WTC11 (cell line): ENCODE data around the gene ZBTB20. TPM values are rescaled to one million over a fixed set of nuclear protein-coding genes. Genes with fewer than 3 reads are reported as not detected.

Experiments
- ATAC-seq: fragments of 200-7000 bp; cut with Tn5 transposase; 2 replicates; pipeline ENCODE4 v1.10.0; 2021; ENCODE audit warnings: mild to moderate bottlenecking, moderate library complexity
- CTCF ChIA-PET: fragments of 300-600 bp; sonication (Branson Sonifier 250); formaldehyde crosslinking; loops from one replicate; lab custom pipeline; 2021; ENCODE audit warnings: antibody characterized with exemption; lab: Charles Lee
- POLR2A ChIA-PET: fragments of 350-600 bp; sonication (Branson Sonifier 250); formaldehyde crosslinking; loops from one replicate; lab custom pipeline; 2021; ENCODE audit warnings: antibody characterized with exemption; lab: Charles Lee
- DNase-seq: peaks from one replicate; pipeline ENCODE4 v3.0.0; 2021; ENCODE audit warnings: low spot score
- H3K27ac Mint-ChIP-seq: 2 replicates; pipeline ENCODE4 v1.8.0; 2021; ENCODE audit warnings: mixed read lengths
- H3K27me3 Mint-ChIP-seq: 2 replicates; pipeline ENCODE4 v1.8.0; 2021; ENCODE audit warnings: low read depth, mild to moderate bottlenecking, moderate library complexity, mixed read lengths
- H3K36me3 Mint-ChIP-seq: 2 replicates; pipeline ENCODE4 v1.8.0; 2021; ENCODE audit warnings: mixed read lengths
- H3K4me1 Mint-ChIP-seq: 2 replicates; pipeline ENCODE4 v1.8.0; 2022; ENCODE audit warnings: mixed read lengths
- H3K4me3 Mint-ChIP-seq: 2 replicates; pipeline ENCODE4 v1.8.0; 2021; ENCODE audit warnings: mild to moderate bottlenecking, moderate library complexity, mixed read lengths
- H3K9me3 Mint-ChIP-seq: 2 replicates; pipeline ENCODE4 v1.8.0; 2021; ENCODE audit warnings: mixed read lengths
- ATF1 ChIP-seq: sonication (generic); formaldehyde crosslinking; IDR thresholded peaks from 2 replicates; pipeline ENCODE4 v1.8.1; 2023; ENCODE audit warnings: mild to moderate bottlenecking, moderate library complexity, missing genetic modification reagents
- CBFB ChIP-seq: sonication (generic); formaldehyde crosslinking; IDR thresholded peaks from 2 replicates; pipeline ENCODE4 v1.8.1; 2022; ENCODE audit warnings: mild to moderate bottlenecking, low read depth, missing genetic modification reagents
- E2F1 ChIP-seq: sonication (generic); formaldehyde crosslinking; IDR thresholded peaks from 2 replicates; pipeline ENCODE4 v1.8.0; 2022; ENCODE audit warnings: mild to moderate bottlenecking, missing genetic modification reagents
- ETV6 ChIP-seq: sonication (generic); formaldehyde crosslinking; IDR thresholded peaks from 2 replicates; pipeline ENCODE4 v1.8.1; 2022; ENCODE audit warnings: mild to moderate bottlenecking, missing genetic modification reagents
- FOXJ3 ChIP-seq: sonication (generic); formaldehyde crosslinking; IDR thresholded peaks from 2 replicates; pipeline ENCODE4 v1.9.0; 2021; ENCODE audit warnings: missing genetic modification reagents, mild to moderate bottlenecking, borderline replicate concordance
- FOXK1 ChIP-seq: sonication (generic); formaldehyde crosslinking; IDR thresholded peaks from 2 replicates; pipeline ENCODE4 v1.8.0; 2022; ENCODE audit warnings: mild to moderate bottlenecking, moderate library complexity, missing genetic modification reagents
- FOXP1 ChIP-seq: sonication (generic); formaldehyde crosslinking; IDR thresholded peaks from 2 replicates; pipeline ENCODE4 v1.8.0; 2022; ENCODE audit warnings: missing genetic modification reagents, mild to moderate bottlenecking, moderate library complexity, borderline replicate concordance
- FOXP4 ChIP-seq: sonication (generic); formaldehyde crosslinking; IDR thresholded peaks from 2 replicates; pipeline ENCODE4 v1.8.0; 2022; ENCODE audit warnings: mild to moderate bottlenecking, missing genetic modification reagents
- GTF2I ChIP-seq: fragments of 250-450 bp; sonication (Bioruptor Pico); conservative IDR thresholded peaks from 2 replicates; pipeline ENCODE4 v1.4.0; 2021; ENCODE audit warnings: mild to moderate bottlenecking
- JUN ChIP-seq: sonication (generic); formaldehyde crosslinking; IDR thresholded peaks from 2 replicates; pipeline ENCODE4 v1.8.0; 2023; ENCODE audit warnings: mild to moderate bottlenecking, missing genetic modification reagents
- NFATC4 ChIP-seq: fragments of 250-450 bp; sonication (Bioruptor Pico); IDR thresholded peaks from 2 replicates; pipeline ENCODE4 v1.9.0; 2021; ENCODE audit warnings: mild to moderate bottlenecking
- NFE2L1 ChIP-seq: sonication (generic); formaldehyde crosslinking; IDR thresholded peaks from 2 replicates; pipeline ENCODE4 v1.8.1; 2023; ENCODE audit warnings: missing genetic modification reagents
- OVOL2 ChIP-seq: fragments of 250-450 bp; sonication (Bioruptor Pico); IDR thresholded peaks from 2 replicates; pipeline ENCODE4 v1.9.0; 2021; ENCODE audit warnings: mild to moderate bottlenecking, borderline replicate concordance
- TEAD1 ChIP-seq: sonication (generic); formaldehyde crosslinking; IDR thresholded peaks from 2 replicates; pipeline ENCODE4 v1.8.0; 2022; ENCODE audit warnings: mild to moderate bottlenecking, missing genetic modification reagents
- TEAD4 ChIP-seq: sonication (generic); formaldehyde crosslinking; IDR thresholded peaks from 2 replicates; pipeline ENCODE4 v1.8.0; 2022; ENCODE audit warnings: mild to moderate bottlenecking, missing genetic modification reagents
- ZNF121 ChIP-seq: sonication (generic); formaldehyde crosslinking; IDR thresholded peaks from 2 replicates; pipeline ENCODE4 v1.8.0; 2023; ENCODE audit warnings: missing genetic modification reagents
- ZNF396 ChIP-seq: fragments of 250-450 bp; sonication (Bioruptor Pico); IDR thresholded peaks from 2 replicates; pipeline ENCODE4 v1.8.0; 2021; ENCODE audit warnings: mild to moderate bottlenecking, moderate library complexity, borderline replicate concordance
- ZNF423 ChIP-seq: fragments of 250-450 bp; sonication (Bioruptor Pico); IDR thresholded peaks from 2 replicates; pipeline ENCODE4 v2.1.2; 2022; ENCODE audit warnings: mild to moderate bottlenecking, moderate library complexity
- ZNF512 ChIP-seq: sonication (generic); formaldehyde crosslinking; IDR thresholded peaks from 2 replicates; pipeline ENCODE4 v1.8.1; 2022; ENCODE audit warnings: missing genetic modification reagents, borderline replicate concordance
- total RNA-seq: library from RNA; stranded (reverse); gene quantifications from 3 replicates; pipeline ENCODE4 v1.2.3, GENCODE V29; 2021
- TF ChIP-seq, protein P1 (sequence below): sonication (generic); formaldehyde crosslinking; IDR thresholded peaks from 2 replicates; pipeline ENCODE4 v1.8.0; 2023; ENCODE audit warnings: missing genetic modification reagents
- TF ChIP-seq, protein P2 (sequence below): sonication (generic); formaldehyde crosslinking; conservative IDR thresholded peaks from 2 replicates; pipeline ENCODE4 v1.8.1; 2022; ENCODE audit warnings: mild to moderate bottlenecking, missing genetic modification reagents
- TF ChIP-seq, protein P3 (sequence below): sonication (generic); formaldehyde crosslinking; IDR thresholded peaks from 2 replicates; pipeline ENCODE4 v1.8.1; 2023; ENCODE audit warnings: mild to moderate bottlenecking, missing genetic modification reagents, moderate library complexity
- TF ChIP-seq, protein P4 (sequence below): sonication (generic); formaldehyde crosslinking; IDR thresholded peaks from 2 replicates; pipeline ENCODE4 v1.8.1; 2022; ENCODE audit warnings: low read depth, missing genetic modification reagents, borderline replicate concordance
- TF ChIP-seq, protein P5 (sequence below): sonication (generic); formaldehyde crosslinking; IDR thresholded peaks from 2 replicates; pipeline ENCODE4 v1.8.1; 2023; ENCODE audit warnings: mild to moderate bottlenecking, missing genetic modification reagents

Gene ZBTB20
- total RNA-seq, 1 experiment from 2014 or later = 1.5 TPM

DNA sequence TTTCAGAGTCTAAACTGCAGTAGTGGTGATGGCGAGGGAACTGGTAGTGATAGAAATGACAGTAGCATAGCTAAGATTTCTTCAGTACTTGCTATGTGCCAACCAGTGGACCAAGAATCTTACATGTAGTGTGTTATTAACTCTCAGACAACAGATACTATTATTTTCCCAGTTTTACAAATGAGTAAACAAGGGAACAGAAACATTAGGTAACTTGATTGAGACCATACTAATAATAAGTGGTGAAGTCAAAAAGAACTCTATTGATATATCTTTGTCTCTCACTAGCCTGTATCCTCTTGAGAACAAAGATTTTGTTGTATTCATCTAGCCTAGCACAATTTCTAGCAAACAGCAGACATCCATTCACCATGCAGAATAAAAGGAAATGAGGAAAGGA, 250.1 kb downstream of the ZBTB20 start (continued):
- no peak for TF ChIP-seq ZNF512 (CRISPR knock-in tag)

- H3K4me1 Mint-ChIP-seq = 0 out of 2 replicates have a peak, but pooled peaks cover 3% of the 10 kb centered on the region
- no peak overlapping the region for H3K4me3 Mint-ChIP-seq
- ATAC-seq = no peak
- no peaks in the 10 kb centered on the region for H3K9me3 Mint-ChIP-seq
- no peak for DNase-seq
- ChIA-PET POLR2A (no interaction called here), CTCF (no interaction called here)
- no peaks in the 10 kb centered on the region for H3K36me3 Mint-ChIP-seq
- peaks cover 5% of the 10 kb centered on the region; the same call in 1 of the 2 replicates for H3K27me3 Mint-ChIP-seq
- TF ChIP-seq FOXP1 (no peak), GTF2I (CRISPR knock-in tag) (no peak), FOXJ3 (no peak), OVOL2 (CRISPR knock-in tag) (no peak), NFE2L1 (no peak), ZNF121 (no peak), FOXK1 (no peak), ZNF423 (CRISPR knock-in tag) (no peak), NFATC4 (CRISPR knock-in tag) (no peak), E2F1 (no peak), ZNF396 (CRISPR knock-in tag) (no peak), ATF1 (CRISPR knock-in tag) (no peak), TEAD4 (no peak)
- TF ChIP-seq, protein P1, sequence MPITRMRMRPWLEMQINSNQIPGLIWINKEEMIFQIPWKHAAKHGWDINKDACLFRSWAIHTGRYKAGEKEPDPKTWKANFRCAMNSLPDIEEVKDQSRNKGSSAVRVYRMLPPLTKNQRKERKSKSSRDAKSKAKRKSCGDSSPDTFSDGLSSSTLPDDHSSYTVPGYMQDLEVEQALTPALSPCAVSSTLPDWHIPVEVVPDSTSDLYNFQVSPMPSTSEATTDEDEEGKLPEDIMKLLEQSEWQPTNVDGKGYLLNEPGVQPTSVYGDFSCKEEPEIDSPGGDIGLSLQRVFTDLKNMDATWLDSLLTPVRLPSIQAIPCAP = no peak
- TF ChIP-seq, protein P2, sequence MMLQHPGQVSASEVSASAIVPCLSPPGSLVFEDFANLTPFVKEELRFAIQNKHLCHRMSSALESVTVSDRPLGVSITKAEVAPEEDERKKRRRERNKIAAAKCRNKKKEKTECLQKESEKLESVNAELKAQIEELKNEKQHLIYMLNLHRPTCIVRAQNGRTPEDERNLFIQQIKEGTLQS (CRISPR knock-in tag) = no peak
- TF ChIP-seq, protein P3, sequence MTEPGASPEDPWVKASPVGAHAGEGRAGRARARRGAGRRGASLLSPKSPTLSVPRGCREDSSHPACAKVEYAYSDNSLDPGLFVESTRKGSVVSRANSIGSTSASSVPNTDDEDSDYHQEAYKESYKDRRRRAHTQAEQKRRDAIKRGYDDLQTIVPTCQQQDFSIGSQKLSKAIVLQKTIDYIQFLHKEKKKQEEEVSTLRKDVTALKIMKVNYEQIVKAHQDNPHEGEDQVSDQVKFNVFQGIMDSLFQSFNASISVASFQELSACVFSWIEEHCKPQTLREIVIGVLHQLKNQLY (CRISPR knock-in tag) = no peak
- TF ChIP-seq, protein P4, sequence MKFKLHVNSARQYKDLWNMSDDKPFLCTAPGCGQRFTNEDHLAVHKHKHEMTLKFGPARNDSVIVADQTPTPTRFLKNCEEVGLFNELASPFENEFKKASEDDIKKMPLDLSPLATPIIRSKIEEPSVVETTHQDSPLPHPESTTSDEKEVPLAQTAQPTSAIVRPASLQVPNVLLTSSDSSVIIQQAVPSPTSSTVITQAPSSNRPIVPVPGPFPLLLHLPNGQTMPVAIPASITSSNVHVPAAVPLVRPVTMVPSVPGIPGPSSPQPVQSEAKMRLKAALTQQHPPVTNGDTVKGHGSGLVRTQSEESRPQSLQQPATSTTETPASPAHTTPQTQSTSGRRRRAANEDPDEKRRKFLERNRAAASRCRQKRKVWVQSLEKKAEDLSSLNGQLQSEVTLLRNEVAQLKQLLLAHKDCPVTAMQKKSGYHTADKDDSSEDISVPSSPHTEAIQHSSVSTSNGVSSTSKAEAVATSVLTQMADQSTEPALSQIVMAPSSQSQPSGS (CRISPR knock-in tag) = no peak
- H3K27ac Mint-ChIP-seq = no peak overlapping the region
Measured at GRCh38 chr3:114893361-114893760, 253.7 kb downstream of the ZBTB20 start.

DNA sequence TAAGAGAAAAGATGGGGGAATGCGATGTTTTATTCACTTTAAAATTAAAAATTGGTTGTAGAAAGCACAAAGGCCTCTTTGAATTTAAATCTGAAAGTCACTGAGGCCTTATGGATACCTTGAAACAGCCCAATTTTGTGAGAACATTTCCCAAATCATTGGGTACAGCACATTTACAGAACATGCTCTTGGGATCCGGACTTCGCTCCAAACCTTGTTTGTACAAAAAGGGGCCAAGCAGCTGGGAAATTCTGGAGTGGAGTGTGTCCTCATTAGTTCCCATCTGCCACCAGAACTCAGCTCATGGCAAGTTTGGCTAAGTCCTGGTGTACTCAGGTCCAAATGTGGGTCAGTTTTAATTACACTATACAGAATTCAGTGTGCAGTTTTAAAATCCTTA, 254.2 kb downstream of the ZBTB20 start:
- peaks cover 4% of the 10 kb centered on the region; the same call in 1 of the 2 replicates for H3K27me3 Mint-ChIP-seq
- H3K4me3 Mint-ChIP-seq = no peak overlapping the region
- CTCF ChIA-PET = no interaction called here
- H3K27ac Mint-ChIP-seq = no peak overlapping the region
- DNase-seq (no peak), ATAC-seq (no peak)
- POLR2A ChIA-PET = no interaction called here
- H3K9me3 Mint-ChIP-seq = no peaks in the 10 kb centered on the region
- no peaks in the 10 kb centered on the region for H3K36me3 Mint-ChIP-seq
- 0 out of 2 replicates have a peak, but pooled peaks cover 3% of the 10 kb centered on the region for H3K4me1 Mint-ChIP-seq
- TF ChIP-seq FOXP4 (CRISPR knock-in tag) = no peak
- no peak for TF ChIP-seq JUN (CRISPR knock-in tag)
- no peak for TF ChIP-seq ETV6
- no peak for TF ChIP-seq CBFB (CRISPR knock-in tag)
- TF ChIP-seq, protein P5, sequence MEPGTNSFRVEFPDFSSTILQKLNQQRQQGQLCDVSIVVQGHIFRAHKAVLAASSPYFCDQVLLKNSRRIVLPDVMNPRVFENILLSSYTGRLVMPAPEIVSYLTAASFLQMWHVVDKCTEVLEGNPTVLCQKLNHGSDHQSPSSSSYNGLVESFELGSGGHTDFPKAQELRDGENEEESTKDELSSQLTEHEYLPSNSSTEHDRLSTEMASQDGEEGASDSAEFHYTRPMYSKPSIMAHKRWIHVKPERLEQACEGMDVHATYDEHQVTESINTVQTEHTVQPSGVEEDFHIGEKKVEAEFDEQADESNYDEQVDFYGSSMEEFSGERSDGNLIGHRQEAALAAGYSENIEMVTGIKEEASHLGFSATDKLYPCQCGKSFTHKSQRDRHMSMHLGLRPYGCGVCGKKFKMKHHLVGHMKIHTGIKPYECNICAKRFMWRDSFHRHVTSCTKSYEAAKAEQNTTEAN (CRISPR knock-in tag) = no peak
- TF ChIP-seq TEAD1 (CRISPR knock-in tag) = no peak
- TF ChIP-seq, protein P4 (CRISPR knock-in tag) = no peak
